IMR-90 (cell line): Measurements from ENCODE around the gene SLC35F3.

ENCODE experiments used
- CEBPB ChIP-seq: IDR thresholded peaks from 2 replicates; pipeline ENCODE4 v1.6.1; 2012; ENCODE audit warnings: low read depth, low read length, improper control_type of control experiment
- CTCF ChIP-seq: conservative IDR thresholded peaks from 2 replicates; pipeline ENCODE4 v1.5.1; 2012; ENCODE audit warnings: mild to moderate bottlenecking, low read depth, low read length, improper control_type of control experiment
- ELK1 ChIP-seq: fragments of 150-350 bp; IDR thresholded peaks from 2 replicates; pipeline ENCODE4 v1.6.1; 2016; ENCODE audit warnings: low read depth, mild to moderate bottlenecking, low read length, moderate library complexity, borderline replicate concordance
- FOS ChIP-seq: fragments of 150-350 bp; IDR thresholded peaks from 2 replicates; pipeline ENCODE4 v1.6.1; 2016; ENCODE audit warnings: low read depth, low read length
- MAFK ChIP-seq: IDR thresholded peaks from 2 replicates; pipeline ENCODE4 v1.6.1; 2012; ENCODE audit warnings: low read depth, low read length, improper control_type of control experiment
- MAZ ChIP-seq: IDR thresholded peaks from 2 replicates; pipeline ENCODE4 v1.6.1; 2012; ENCODE audit warnings: low read depth, mild to moderate bottlenecking, low read length, improper control_type of control experiment, moderate library complexity, borderline replicate concordance
- MXI1 ChIP-seq: IDR thresholded peaks from 2 replicates; pipeline ENCODE4 v1.6.1; 2012; ENCODE audit warnings: low read depth, mild to moderate bottlenecking, low read length, moderate library complexity, borderline replicate concordance
- NFE2L2 ChIP-seq: fragments of 150-350 bp; IDR thresholded peaks from 2 replicates; pipeline ENCODE4 v1.6.1; 2016; ENCODE audit warnings: low read depth, mild to moderate bottlenecking, low read length
- POLR2A ChIP-seq: IDR thresholded peaks from 2 replicates; pipeline ENCODE4 v1.6.1; 2012; ENCODE audit warnings: mild to moderate bottlenecking, low read depth, low read length
- RAD21 ChIP-seq: IDR thresholded peaks from 2 replicates; pipeline ENCODE4 v1.6.1; 2012; ENCODE audit warnings: low read length, improper control_type of control experiment
- RCOR1 ChIP-seq: IDR thresholded peaks from 2 replicates; pipeline ENCODE4 v1.6.1; 2012; ENCODE audit warnings: mild to moderate bottlenecking, low read length, improper control_type of control experiment; ENCODE audit not compliant: insufficient replicate concordance
- RFX5 ChIP-seq: IDR thresholded peaks from 2 replicates; pipeline ENCODE4 v1.8.0; 2012; ENCODE audit warnings: low read depth, mild to moderate bottlenecking, low read length, moderate library complexity
- SMC3 ChIP-seq: fragments of 150-350 bp; IDR thresholded peaks from 2 replicates; pipeline ENCODE4 v1.6.1; 2016; ENCODE audit warnings: low read depth, mild to moderate bottlenecking, antibody characterized with exemption, low read length, moderate library complexity
- USF2 ChIP-seq: fragments of 150-350 bp; IDR thresholded peaks from 2 replicates; pipeline ENCODE4 v1.6.1; 2017; ENCODE audit warnings: mild to moderate bottlenecking, antibody characterized with exemption, low read length, low read depth

GRCh38 chr1:233928123-233928522 lies 23.6 kb downstream of the SLC35F3 start:
- TF ChIP-seq CTCF (no peak), MAZ (no peak), RCOR1 (no peak), CEBPB (no peak), FOS (no peak), SMC3 (no peak), USF2 (no peak), POLR2A (no peak), RFX5 (no peak), MXI1 (no peak), MAFK (no peak), RAD21 (no peak), NFE2L2 (no peak), ELK1 (no peak)
